ENCODE measurements around the gene RBMXL3. TPM values are rescaled to one million over a fixed set of nuclear protein-coding genes. Genes with fewer than 3 reads are reported as not detected.

Gene RBMXL3
- total and polyA plus RNA-seq, 2 of the 13 experiments (the other 11 are each of a cell fraction or from before 2014, with no cell fraction given) = not detected

DNA sequence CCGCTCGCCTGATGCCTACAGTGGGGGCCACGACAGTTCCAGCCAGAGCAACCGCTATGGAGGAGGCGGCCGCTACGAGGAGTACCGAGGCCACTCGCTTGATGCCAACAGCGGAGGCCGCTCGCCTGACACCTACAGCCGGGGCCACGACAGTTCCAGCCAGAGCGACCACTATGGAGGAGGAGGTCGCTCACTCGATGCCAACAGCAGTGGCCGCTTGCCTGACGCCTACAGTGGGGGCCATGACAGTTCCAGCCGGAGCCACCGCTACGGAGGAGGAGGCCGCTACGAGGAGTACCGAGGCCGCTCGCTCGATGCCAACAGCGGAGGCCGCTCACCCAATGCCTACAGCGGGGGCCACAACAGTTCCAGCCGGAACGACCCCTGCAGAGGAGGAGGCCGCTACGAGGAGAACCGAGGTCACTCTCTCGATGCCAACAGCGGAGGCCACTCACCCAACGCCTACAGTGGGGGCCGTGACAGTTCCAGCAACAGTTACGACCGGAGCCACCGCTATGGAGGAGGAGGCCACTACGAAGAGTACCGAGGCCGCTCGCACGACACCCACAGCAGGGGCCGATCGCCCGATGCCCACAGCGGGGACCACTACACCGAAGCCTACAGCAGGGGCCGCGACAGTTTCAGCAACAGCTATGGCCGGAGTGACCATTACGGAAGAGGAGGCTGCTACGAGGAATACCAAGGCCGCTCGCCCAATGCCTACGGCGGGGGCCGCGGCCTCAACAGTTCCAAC, 2.5 kb downstream of the RBMXL3 start:
- TF ChIP-seq, protein P1, sequence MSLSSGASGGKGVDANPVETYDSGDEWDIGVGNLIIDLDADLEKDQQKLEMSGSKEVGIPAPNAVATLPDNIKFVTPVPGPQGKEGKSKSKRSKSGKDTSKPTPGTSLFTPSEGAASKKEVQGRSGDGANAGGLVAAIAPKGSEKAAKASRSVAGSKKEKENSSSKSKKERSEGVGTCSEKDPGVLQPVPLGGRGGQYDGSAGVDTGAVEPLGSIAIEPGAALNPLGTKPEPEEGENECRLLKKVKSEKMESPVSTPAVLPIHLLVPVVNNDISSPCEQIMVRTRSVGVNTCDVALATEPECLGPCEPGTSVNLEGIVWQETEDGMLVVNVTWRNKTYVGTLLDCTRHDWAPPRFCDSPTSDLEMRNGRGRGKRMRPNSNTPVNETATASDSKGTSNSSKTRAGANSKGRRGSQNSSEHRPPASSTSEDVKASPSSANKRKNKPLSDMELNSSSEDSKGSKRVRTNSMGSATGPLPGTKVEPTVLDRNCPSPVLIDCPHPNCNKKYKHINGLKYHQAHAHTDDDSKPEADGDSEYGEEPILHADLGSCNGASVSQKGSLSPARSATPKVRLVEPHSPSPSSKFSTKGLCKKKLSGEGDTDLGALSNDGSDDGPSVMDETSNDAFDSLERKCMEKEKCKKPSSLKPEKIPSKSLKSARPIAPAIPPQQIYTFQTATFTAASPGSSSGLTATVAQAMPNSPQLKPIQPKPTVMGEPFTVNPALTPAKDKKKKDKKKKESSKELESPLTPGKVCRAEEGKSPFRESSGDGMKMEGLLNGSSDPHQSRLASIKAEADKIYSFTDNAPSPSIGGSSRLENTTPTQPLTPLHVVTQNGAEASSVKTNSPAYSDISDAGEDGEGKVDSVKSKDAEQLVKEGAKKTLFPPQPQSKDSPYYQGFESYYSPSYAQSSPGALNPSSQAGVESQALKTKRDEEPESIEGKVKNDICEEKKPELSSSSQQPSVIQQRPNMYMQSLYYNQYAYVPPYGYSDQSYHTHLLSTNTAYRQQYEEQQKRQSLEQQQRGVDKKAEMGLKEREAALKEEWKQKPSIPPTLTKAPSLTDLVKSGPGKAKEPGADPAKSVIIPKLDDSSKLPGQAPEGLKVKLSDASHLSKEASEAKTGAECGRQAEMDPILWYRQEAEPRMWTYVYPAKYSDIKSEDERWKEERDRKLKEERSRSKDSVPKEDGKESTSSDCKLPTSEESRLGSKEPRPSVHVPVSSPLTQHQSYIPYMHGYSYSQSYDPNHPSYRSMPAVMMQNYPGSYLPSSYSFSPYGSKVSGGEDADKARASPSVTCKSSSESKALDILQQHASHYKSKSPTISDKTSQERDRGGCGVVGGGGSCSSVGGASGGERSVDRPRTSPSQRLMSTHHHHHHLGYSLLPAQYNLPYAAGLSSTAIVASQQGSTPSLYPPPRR (CRISPR knock-in tag; IDR thresholded peaks at IDR 0.05; ENCODE audit: borderline replicate concordance) = no peak
- TF ChIP-seq HNRNPLL (IDR thresholded peaks at IDR 0.05; ENCODE audit: low read depth, low read length, poor library complexity, severe bottlenecking) = no peak
- TF ChIP-seq ZNF235 (CRISPR knock-in tag; IDR thresholded peaks at IDR 0.05; ENCODE audit: borderline replicate concordance) = no peak
- TF ChIP-seq ZFP1 (CRISPR knock-in tag; IDR thresholded peaks at IDR 0.05) = no peak
- no peak for TF ChIP-seq ZNF891 (CRISPR knock-in tag; IDR thresholded peaks at IDR 0.05)
- no peak for TF ChIP-seq CC2D1A (CRISPR knock-in tag; IDR thresholded peaks at IDR 0.05)
- no peak for TF ChIP-seq TEAD3 (CRISPR knock-in tag; optimal IDR thresholded peaks at IDR 0.05; ENCODE audit: borderline replicate concordance)
- TF ChIP-seq, protein P2, sequence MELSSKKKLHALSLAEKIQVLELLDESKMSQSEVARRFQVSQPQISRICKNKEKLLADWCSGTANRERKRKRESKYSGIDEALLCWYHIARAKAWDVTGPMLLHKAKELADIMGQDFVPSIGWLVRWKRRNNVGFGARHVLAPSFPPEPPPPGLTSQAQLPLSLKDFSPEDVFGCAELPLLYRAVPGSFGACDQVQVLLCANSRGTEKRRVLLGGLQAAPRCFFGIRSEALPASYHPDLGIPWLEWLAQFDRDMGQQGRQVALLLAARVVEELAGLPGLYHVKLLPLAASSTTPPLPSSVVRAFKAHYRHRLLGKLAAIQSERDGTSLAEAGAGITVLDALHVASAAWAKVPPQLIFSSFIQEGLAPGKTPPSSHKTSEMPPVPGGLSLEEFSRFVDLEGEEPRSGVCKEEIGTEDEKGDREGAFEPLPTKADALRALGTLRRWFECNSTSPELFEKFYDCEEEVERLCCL (CRISPR knock-in tag; IDR thresholded peaks at IDR 0.05; ENCODE audit: borderline replicate concordance) = no peak
- no peak for TF ChIP-seq RBAK (CRISPR knock-in tag; IDR thresholded peaks at IDR 0.05)
- TF ChIP-seq ZNF792 (CRISPR knock-in tag; IDR thresholded peaks at IDR 0.05) = no peak
- no peak for TF ChIP-seq PHB2 (IDR thresholded peaks at IDR 0.05; ENCODE audit: partially characterized antibody)
- H3K4me3 ChIP-seq (replicated peaks in 1 of 3; ENCODE audit: insufficient read depth in 1 of 3, low read depth in 2 of 3, low read length in 3 of 3) = no peak overlapping the region
- ATAC-seq (no peak), FAIRE-seq (no peak), DNase-seq (ENCODE audit: low spot score) (no peak)
- intact Hi-C loops (cut with micrococcal nuclease; ENCODE audit: unreplicated experiment) (no loop called here), in situ Hi-C loops (cut with HindIII; ENCODE audit: extremely low pct_ligation_motif_present, low pct_unique_long_range_greater_than_20kb) (no loop called here)
- H3K4me2 ChIP-seq (ENCODE audit: low read depth, low read length) = no peak overlapping the region
- ChIA-PET CTCF (ENCODE audit: low intra/inter-chr PET ratio, low total read pairs) (no interaction called here), POLR2A (no interaction called here)
- no peaks in the 10 kb centered on the region for H4K20me1 ChIP-seq (ENCODE audit: insufficient read depth, low read length)
- H3K27me3 ChIP-seq (ENCODE audit: control insufficient read depth in 1 of 2, insufficient read depth in 2 of 2, low read length in 2 of 2) = no peaks in the 10 kb centered on the region
- H3K27ac ChIP-seq (ENCODE audit: extremely low read length, insufficient read depth, low read length) = no peak overlapping the region
- H3K9me3 ChIP-seq (ENCODE audit: low read length) = no peaks in the 10 kb centered on the region
- H3K4me1 ChIP-seq (ENCODE audit: insufficient read depth, low read length) = no peaks in the 10 kb centered on the region
- no peak overlapping the region for H2AFZ ChIP-seq (ENCODE audit: low read length)
- 100% methylated on average over 3 of the region's 64 CpGs for WGBS (ENCODE audit: low lambda C conversion rate)
- no TSS peak for BruUV-seq (replicated peaks)
- no peaks in the 10 kb centered on the region for H3K36me3 ChIP-seq (replicated peaks in 1 of 2; ENCODE audit: control insufficient read depth in 1 of 2, insufficient read depth in 2 of 2, low read length in 2 of 2)
- no peak overlapping the region for H3K9ac ChIP-seq (ENCODE audit: insufficient read depth, low read depth, low read length)
- no peaks in the 10 kb centered on the region for H3K79me2 ChIP-seq (ENCODE audit: insufficient read depth, low read length)

All from HepG2 (cell line).